Nucleus accumbens (tissue), 56 donors: Measurements from ENCODE around the gene KDM3A.

Experiments used
- DNase-seq, 56 donors: peaks; one replicate each; lab custom pipeline; 2025; lab: John Stamatoyannopoulos, UW

Gene KDM3A

GRCh38 chr2:86429335-86429734, 11.8 kb upstream of the KDM3A start:
- DNase-seq: no peak

GRCh38 chr2:86430368-86430767, 10.8 kb upstream of the KDM3A start:
- no peak for DNase-seq

- DNase-seq: no peak
Observed at GRCh38 chr2:86433137-86433536, 8.0 kb upstream of the KDM3A start.

GRCh38 chr2:86434290-86434689, 6.9 kb upstream of the KDM3A start:
- no peak for DNase-seq

- no peak for DNase-seq
Observed at GRCh38 chr2:86435531-86435930, 5.6 kb upstream of the KDM3A start.

- no peak for DNase-seq
Observed at GRCh38 chr2:86436328-86436727, 4.8 kb upstream of the KDM3A start.

- no peak for DNase-seq
Observed at GRCh38 chr2:86439879-86440630, 1.1 kb upstream of the KDM3A start.

- peak in 7 of 56 donors; percentile 40 to 83 (median 59) for DNase-seq
Observed at GRCh38 chr2:86441392-86441881, 266 bp downstream of the KDM3A start.

GRCh38 chr2:86441882-86442641, 891 bp downstream of the KDM3A start:
- DNase-seq: peak in 43 of 56 donors; percentile 10 to 66 (median 43)

GRCh38 chr2:86442642-86443005, 1.5 kb downstream of the KDM3A start:
- DNase-seq: peak in 54 of 56 donors; percentile 6 to 92 (median 71)

GRCh38 chr2:86443631-86444350, 2.6 kb downstream of the KDM3A start:
- DNase-seq: no peak

- no peak for DNase-seq
Observed at GRCh38 chr2:86445436-86445835, 4.3 kb downstream of the KDM3A start.

- no peak for DNase-seq
Observed at GRCh38 chr2:86446060-86446459, 4.9 kb downstream of the KDM3A start.

- DNase-seq: peak in 6 of 56 donors; percentile 4 to 48 (median 13)
Observed at GRCh38 chr2:86453836-86454235, 12.7 kb downstream of the KDM3A start.

GRCh38 chr2:86454238-86454637, 13.1 kb downstream of the KDM3A start:
- no peak for DNase-seq

GRCh38 chr2:86455181-86455580, 14.0 kb downstream of the KDM3A start:
- DNase-seq: no peak

- DNase-seq: no peak
Observed at GRCh38 chr2:86461042-86461743, 20.0 kb downstream of the KDM3A start.

- no peak for DNase-seq
Observed at GRCh38 chr2:86464652-86465051, 23.5 kb downstream of the KDM3A start.

- no peak for DNase-seq
Observed at GRCh38 chr2:86466306-86466705, 25.1 kb downstream of the KDM3A start.
